Ureter (tissue), 1 donor: ENCODE data around the gene KIRREL3. TPM values are rescaled to one million over a fixed set of nuclear protein-coding genes. Genes with fewer than 3 reads are reported as not detected.

Experiments
- DNase-seq: peaks from one replicate; pipeline ENCODE4 v3.0.0-alpha.2; 2020; ENCODE audit warnings: low spot score
- total RNA-seq: library from RNA; stranded (reverse); gene quantifications from one replicate; pipeline ENCODE4 v1.2.4, GENCODE V29; 2023
- donor health status: DM: yes; HTN: yes; CAD: no.

Gene KIRREL3
- total RNA-seq, 1 donor from 2014 or later, result not detected

- DNase-seq, result peak; percentile 79
Observed at GRCh38 chr11:126440792-126441514, 559.6 kb downstream of the KIRREL3 start.

- DNase-seq, result no peak
Observed at GRCh38 chr11:126440276-126440675, 560.3 kb downstream of the KIRREL3 start.

- DNase-seq, result no peak
Observed at GRCh38 chr11:126438691-126439090, 561.9 kb downstream of the KIRREL3 start.

GRCh38 chr11:126438272-126438671 lies 562.3 kb downstream of the KIRREL3 start:
- no peak for DNase-seq

GRCh38 chr11:126437731-126438130 lies 562.8 kb downstream of the KIRREL3 start:
- DNase-seq, result no peak

- DNase-seq, result no peak
Observed at GRCh38 chr11:126436209-126436755, 564.3 kb downstream of the KIRREL3 start.

- no peak for DNase-seq
Observed at GRCh38 chr11:126434950-126435335, 565.6 kb downstream of the KIRREL3 start.

GRCh38 chr11:126433989-126434949 lies 566.3 kb downstream of the KIRREL3 start:
- DNase-seq, result no peak

- no peak for DNase-seq
Observed at GRCh38 chr11:126433244-126433846, 567.2 kb downstream of the KIRREL3 start.

GRCh38 chr11:126432525-126432924 lies 568.0 kb downstream of the KIRREL3 start:
- no peak for DNase-seq

GRCh38 chr11:126432065-126432461 lies 568.5 kb downstream of the KIRREL3 start:
- no peak for DNase-seq

- peak; percentile 78 for DNase-seq
Observed at GRCh38 chr11:126431401-126432064, 569.0 kb downstream of the KIRREL3 start.

GRCh38 chr11:126430581-126431335 lies 569.8 kb downstream of the KIRREL3 start:
- no peak for DNase-seq

- DNase-seq, result no peak
Observed at GRCh38 chr11:126426820-126427749, 573.5 kb downstream of the KIRREL3 start.

GRCh38 chr11:126426106-126426505 lies 574.5 kb downstream of the KIRREL3 start:
- DNase-seq, result no peak

- no peak for DNase-seq
Observed at GRCh38 chr11:126424471-126425039, 576.0 kb downstream of the KIRREL3 start.

- no peak for DNase-seq
Observed at GRCh38 chr11:126423743-126424142, 576.8 kb downstream of the KIRREL3 start.

- no peak for DNase-seq
Observed at GRCh38 chr11:126423154-126423553, 577.4 kb downstream of the KIRREL3 start.

- DNase-seq, result no peak
Observed at GRCh38 chr11:126422446-126422845, 578.1 kb downstream of the KIRREL3 start.
